Measurements from ENCODE around the gene MUC22.
"Not testable (repeated sequence)": the region's sequence is repeated elsewhere in the genome, so short reads cannot be mapped to it uniquely, and the experiment has no call there.

Gene MUC22

GRCh38 chr6:31000067-31000860 lies 10.0 kb upstream of the MUC22 start:
- not testable (repeated sequence) for DNase-seq

- DNase-seq, result no peak
Observed at GRCh38 chr6:31001281-31001888, 8.9 kb upstream of the MUC22 start.

- DNase-seq, result no peak
Observed at GRCh38 chr6:31002471-31002870, 7.8 kb upstream of the MUC22 start.

GRCh38 chr6:31004794-31005193 lies 5.5 kb upstream of the MUC22 start:
- DNase-seq, result no peak

GRCh38 chr6:31005249-31006020 lies 4.8 kb upstream of the MUC22 start:
- no peak for DNase-seq

GRCh38 chr6:31007694-31008093 lies 2.6 kb upstream of the MUC22 start:
- no peak for DNase-seq

GRCh38 chr6:31008165-31008564 lies 2.1 kb upstream of the MUC22 start:
- DNase-seq, result no peak

- no peak for DNase-seq
Observed at GRCh38 chr6:31009731-31010130, 543 bp upstream of the MUC22 start.

- DNase-seq, result no peak
Observed at GRCh38 chr6:31011153-31011552, 879 bp downstream of the MUC22 start.

GRCh38 chr6:31016659-31017299 lies 6.5 kb downstream of the MUC22 start:
- DNase-seq, result no peak

- not testable (repeated sequence) for DNase-seq
Observed at GRCh38 chr6:31017436-31017835, 7.2 kb downstream of the MUC22 start.

GRCh38 chr6:31020057-31020456 lies 9.8 kb downstream of the MUC22 start:
- DNase-seq, result no peak

- DNase-seq, result not testable (repeated sequence)
Observed at GRCh38 chr6:31020631-31021255, 10.5 kb downstream of the MUC22 start.

- not testable (repeated sequence) for DNase-seq
Observed at GRCh38 chr6:31021705-31022531, 11.6 kb downstream of the MUC22 start.

GRCh38 chr6:31025595-31025994 lies 15.3 kb downstream of the MUC22 start:
- no peak for DNase-seq

- DNase-seq, result no peak
Observed at GRCh38 chr6:31031095-31031494, 20.8 kb downstream of the MUC22 start.

- no peak for DNase-seq
Observed at GRCh38 chr6:31033075-31033474, 22.8 kb downstream of the MUC22 start.

GRCh38 chr6:31035862-31036497 lies 25.7 kb downstream of the MUC22 start:
- DNase-seq, result no peak

- no peak for DNase-seq
Observed at GRCh38 chr6:31037169-31037568, 26.9 kb downstream of the MUC22 start.

GRCh38 chr6:31037682-31038081 lies 27.4 kb downstream of the MUC22 start:
- no peak for DNase-seq

- no peak for DNase-seq
Observed at GRCh38 chr6:31038559-31038958, 28.3 kb downstream of the MUC22 start.

All from CD4-positive, alpha-beta T cell treated with Interferon gamma for 1 hour (primary cell).